Neutrophil (primary cell): ENCODE measurements around the gene LHX1.

Experiments
- H3K27ac ChIP-seq: fragments of 200-600 bp; sonication (generic); 2 replicates; pipeline ENCODE4 v1.5.1; 2016; ENCODE audit warnings: mild to moderate bottlenecking, moderate library complexity
- H3K27me3 ChIP-seq: fragments of 200-600 bp; sonication (generic); 2 replicates; pipeline ENCODE4 v1.6.0; 2016; ENCODE audit warnings: mild to moderate bottlenecking
- H3K36me3 ChIP-seq: fragments of 200-600 bp; sonication (generic); 2 replicates; pipeline ENCODE4 v1.5.1; 2017
- H3K4me1 ChIP-seq, 2 experiments: fragments of 200-600 bp in 1 of 2; sonication (generic) in 1 of 2; 1 replicate in 1 of 2; 2 replicates in 1 of 2; pipeline versions ENCODE4 v1.5.1 to v1.6.1; 2013 to 2016; ENCODE audit warnings: low read depth in 1 of 2, low read length in 1 of 2, mild to moderate bottlenecking in 1 of 2, moderate library complexity in 1 of 2; ENCODE audit not compliant: control insufficient read depth in 1 of 2, insufficient read depth in 1 of 2
- H3K4me3 ChIP-seq, 2 experiments: fragments of 200-600 bp in 1 of 2; sonication (generic) in 1 of 2; 1 replicate in 1 of 2; 2 replicates in 1 of 2; pipeline ENCODE4 v1.5.1; 2013 to 2016; ENCODE audit warnings: low read depth in 1 of 2, low read length in 1 of 2, mild to moderate bottlenecking in 1 of 2, moderate library complexity in 1 of 2
- H3K9me3 ChIP-seq: fragments of 200-600 bp; sonication (generic); 2 replicates; pipeline ENCODE4 v1.5.1; 2016
- TF ChIP-seq, protein P1 (sequence below): fragments of 200-600 bp; sonication (generic); IDR thresholded peaks from 2 replicates; pipeline ENCODE4 v1.5.1; 2016; ENCODE audit warnings: antibody characterized with exemption

Gene LHX1

DNA sequence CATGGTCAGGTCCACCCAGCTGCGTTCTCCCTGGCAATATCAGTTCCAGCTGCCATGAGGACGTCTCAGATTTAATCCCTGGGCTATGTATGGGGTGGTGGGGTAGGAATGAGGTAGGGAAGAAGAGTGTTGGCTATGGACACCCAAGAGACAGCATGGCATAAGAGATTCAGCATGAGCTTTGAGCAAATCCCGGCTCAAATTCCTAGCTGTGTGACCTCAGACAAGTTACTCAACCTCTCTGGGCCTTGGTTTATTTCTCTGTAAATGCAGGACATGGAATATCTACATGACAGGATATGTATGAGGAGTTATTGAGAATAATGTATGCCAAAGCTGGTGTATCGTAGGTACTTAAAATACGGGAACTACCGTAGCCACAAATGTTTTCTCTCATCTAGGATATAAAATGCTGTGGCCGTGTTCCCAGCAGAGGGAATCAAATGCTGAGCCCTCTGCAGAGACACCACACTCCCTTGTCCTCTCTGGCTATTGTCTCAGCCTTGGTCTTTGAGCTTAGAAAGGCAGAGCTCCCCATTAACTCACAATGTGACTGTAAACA is 17.8 kb upstream of the LHX1 start:
- H3K4me1 ChIP-seq, result no peaks in the 10 kb centered on the region
- TF ChIP-seq, protein P1, sequence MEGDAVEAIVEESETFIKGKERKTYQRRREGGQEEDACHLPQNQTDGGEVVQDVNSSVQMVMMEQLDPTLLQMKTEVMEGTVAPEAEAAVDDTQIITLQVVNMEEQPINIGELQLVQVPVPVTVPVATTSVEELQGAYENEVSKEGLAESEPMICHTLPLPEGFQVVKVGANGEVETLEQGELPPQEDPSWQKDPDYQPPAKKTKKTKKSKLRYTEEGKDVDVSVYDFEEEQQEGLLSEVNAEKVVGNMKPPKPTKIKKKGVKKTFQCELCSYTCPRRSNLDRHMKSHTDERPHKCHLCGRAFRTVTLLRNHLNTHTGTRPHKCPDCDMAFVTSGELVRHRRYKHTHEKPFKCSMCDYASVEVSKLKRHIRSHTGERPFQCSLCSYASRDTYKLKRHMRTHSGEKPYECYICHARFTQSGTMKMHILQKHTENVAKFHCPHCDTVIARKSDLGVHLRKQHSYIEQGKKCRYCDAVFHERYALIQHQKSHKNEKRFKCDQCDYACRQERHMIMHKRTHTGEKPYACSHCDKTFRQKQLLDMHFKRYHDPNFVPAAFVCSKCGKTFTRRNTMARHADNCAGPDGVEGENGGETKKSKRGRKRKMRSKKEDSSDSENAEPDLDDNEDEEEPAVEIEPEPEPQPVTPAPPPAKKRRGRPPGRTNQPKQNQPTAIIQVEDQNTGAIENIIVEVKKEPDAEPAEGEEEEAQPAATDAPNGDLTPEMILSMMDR, result no peak
- no peaks in the 10 kb centered on the region for H3K36me3 ChIP-seq
- no peak overlapping the region for H3K27ac ChIP-seq
- H3K4me3 ChIP-seq, result no peak overlapping the region
- H3K9me3 ChIP-seq, result no peaks in the 10 kb centered on the region
- peaks cover 93% of the 10 kb centered on the region for H3K27me3 ChIP-seq

DNA sequence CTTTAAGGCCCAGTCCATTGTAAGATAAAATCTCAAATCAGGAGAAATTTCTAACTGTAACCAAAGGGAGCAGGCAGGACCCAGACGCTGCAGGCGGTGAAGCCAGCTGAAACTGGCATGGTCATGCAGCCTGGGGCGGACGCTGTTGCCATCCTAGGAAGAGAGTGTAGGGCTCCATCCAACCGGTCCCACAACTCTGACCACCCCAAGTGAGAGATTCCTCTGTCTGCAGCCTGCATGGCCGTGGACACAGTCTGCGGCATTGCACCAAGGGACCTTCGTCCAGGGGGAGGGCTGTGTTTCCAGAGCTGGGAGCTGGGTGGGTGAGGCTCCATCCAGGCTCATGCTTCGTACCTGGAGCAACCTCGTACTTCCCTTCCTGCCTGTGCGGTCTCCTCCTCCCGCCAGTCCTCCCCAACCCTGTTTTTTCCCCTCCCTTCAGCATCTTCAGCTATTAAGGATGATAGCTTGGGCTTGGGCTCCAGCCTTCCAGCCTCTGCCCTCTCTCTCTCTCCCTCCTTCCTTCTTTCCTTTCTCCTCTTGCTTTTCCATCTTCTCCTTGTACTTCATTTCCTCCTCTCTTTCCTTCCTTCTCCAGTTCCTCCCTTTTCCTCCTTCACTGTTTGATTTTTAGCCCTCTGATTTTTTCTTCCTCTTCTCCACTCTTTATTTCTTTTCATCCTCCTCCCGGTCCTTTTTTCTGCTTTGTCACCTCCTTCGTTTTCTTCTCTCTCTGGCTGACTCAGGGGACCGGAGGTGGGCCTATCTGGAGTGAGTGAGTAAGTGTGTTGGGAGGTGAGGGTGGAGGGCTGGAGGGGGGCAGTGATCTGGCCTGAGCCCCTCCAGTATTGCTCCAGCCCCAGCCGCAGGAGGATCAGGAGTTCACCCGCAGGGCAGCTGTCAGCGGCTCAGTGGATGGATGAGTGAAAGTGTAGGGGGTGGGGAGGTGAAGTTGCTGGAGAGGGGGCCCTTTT is 17.0 kb upstream of the LHX1 start:
- no peaks in the 10 kb centered on the region for H3K36me3 ChIP-seq
- no peak overlapping the region for H3K27ac ChIP-seq
- H3K27me3 ChIP-seq, result peaks cover 95% of the 10 kb centered on the region
- H3K4me1 ChIP-seq, result no peaks in the 10 kb centered on the region
- H3K9me3 ChIP-seq, result no peaks in the 10 kb centered on the region
- TF ChIP-seq, protein P1, result no peak
- no peak overlapping the region for H3K4me3 ChIP-seq

DNA sequence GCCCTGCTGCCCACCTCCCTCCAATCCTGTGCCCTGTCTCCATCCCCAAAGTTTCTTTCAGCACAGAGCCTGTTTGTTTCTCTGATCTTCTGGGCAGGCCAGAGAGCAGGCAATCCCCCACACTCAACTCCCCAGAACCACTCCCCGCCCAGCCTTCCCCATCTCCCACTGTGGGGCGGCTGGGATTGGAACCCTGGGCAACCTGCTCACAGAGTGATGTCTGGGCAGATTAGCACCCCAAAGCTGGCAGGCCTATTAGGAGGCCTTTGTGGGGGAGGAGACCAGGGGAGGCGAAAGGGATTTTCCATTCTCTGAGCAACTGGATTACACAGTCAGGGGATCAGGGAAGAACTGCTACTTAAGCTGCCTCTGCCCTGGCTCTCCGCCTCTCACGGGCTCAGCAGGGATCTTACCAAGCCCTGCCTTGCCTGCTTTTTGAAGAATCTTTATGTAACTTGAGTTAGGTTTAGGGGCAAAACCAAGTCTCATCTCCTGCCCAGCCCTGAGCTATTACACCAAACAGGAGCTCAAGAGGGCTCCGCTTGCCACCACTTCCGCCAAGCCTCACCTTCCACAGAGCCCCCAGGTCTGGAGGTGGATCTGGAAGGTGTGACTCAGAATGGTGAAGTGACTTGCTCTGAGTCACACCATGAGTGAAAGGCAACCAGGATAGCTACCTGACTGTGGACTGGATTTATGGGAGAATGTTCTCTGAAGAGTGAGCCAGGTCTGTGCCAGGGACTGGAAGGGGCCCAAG is 16.0 kb upstream of the LHX1 start:
- H3K4me1 ChIP-seq, result no peaks in the 10 kb centered on the region
- H3K27me3 ChIP-seq, result peaks cover 98% of the 10 kb centered on the region
- H3K4me3 ChIP-seq, result no peak overlapping the region

DNA sequence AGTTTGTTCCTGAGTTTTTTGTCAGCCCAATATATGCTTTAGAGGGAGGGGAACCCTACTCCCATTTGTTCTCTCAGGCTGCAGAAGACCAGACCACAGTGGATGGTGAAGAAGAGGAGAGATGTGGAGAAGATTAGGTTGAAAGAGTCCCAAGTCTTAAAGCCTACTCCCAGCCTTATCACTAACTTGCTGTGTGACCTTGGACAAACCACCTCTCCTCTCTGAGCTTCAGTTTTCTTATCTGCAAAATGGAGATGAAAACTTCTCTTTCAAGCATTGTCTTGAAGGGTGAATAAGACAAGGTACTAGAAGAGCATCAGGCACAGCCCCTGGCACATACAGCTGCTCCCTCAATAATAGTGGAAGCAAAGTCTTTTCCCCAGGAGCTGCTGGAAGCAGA is 15.1 kb upstream of the LHX1 start:
- H3K4me3 ChIP-seq, result no peak overlapping the region

More for the DNA sequence above, 16.0 kb upstream of the LHX1 start:
- Histone ChIP-seq H3K9me3 (no peaks in the 10 kb centered on the region), H3K36me3 (no peaks in the 10 kb centered on the region), H3K27ac (no peak overlapping the region)
- TF ChIP-seq, protein P1, result no peak

DNA sequence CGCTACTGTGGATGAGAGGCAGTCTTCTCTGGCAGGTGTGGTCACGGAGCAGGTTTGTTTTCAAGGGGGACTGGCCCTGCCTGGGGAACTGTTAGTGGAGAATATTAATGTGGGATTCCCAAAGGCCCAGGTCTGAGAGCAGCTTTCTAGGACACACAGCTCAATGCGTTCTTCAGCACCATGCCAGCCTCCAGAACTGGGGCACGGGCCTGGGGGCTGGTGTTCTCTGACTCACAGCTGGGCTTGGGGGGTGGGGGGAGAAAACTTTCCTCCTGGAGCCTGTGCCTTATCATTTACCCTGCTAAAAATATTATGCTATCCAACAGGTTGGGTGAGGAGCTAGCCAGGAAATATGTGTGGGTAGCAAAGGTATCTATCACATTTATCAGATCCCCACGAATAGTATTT is 13.5 kb upstream of the LHX1 start:
- H3K9me3 ChIP-seq, result no peaks in the 10 kb centered on the region
- no peaks in the 10 kb centered on the region for H3K36me3 ChIP-seq
- peaks cover 98% of the 10 kb centered on the region for H3K27me3 ChIP-seq
- no peak overlapping the region for H3K4me3 ChIP-seq
- H3K27ac ChIP-seq, result no peak overlapping the region
- TF ChIP-seq, protein P1, result no peak
- peaks cover 8 to 9% of the 10 kb centered on the region in 2 experiments for H3K4me1 ChIP-seq

More for the DNA sequence above, 15.1 kb upstream of the LHX1 start:
- Histone ChIP-seq H3K36me3 (no peaks in the 10 kb centered on the region), H3K27me3 (peaks cover 98% of the 10 kb centered on the region), H3K9me3 (no peaks in the 10 kb centered on the region), H3K27ac (no peak overlapping the region), H3K4me1 (no peaks in the 10 kb centered on the region)
- TF ChIP-seq, protein P1, result no peak
